Right lobe of liver (tissue), 4 donors: ENCODE measurements around the gene NCKAP5L.

ENCODE experiments used
- POLR2A ChIP-seq: fragments of 450-650 bp; IDR thresholded peaks from one replicate; pipeline ENCODE4 v1.6.1; 2017; ENCODE audit warnings: antibody characterized with exemption, mild to moderate bottlenecking
- TF ChIP-seq, protein P1 (sequence below), 4 donors: fragments of 200-600 bp in 3 of 4; fragments of 450-650 bp in 1 of 4; IDR thresholded peaks; one replicate each; pipeline versions ENCODE4 v1.5.1 to v1.8.0; 2016 to 2022; ENCODE audit warnings: antibody characterized with exemption in 4 of 4, mild to moderate bottlenecking in 2 of 4
- donor health status: DM: no; HTN: no; CAD: no.
- donor health status: DM: no; HTN: no; CAD: no.
- donor health status: DM: no; HTN: yes; CAD: no.

DNA sequence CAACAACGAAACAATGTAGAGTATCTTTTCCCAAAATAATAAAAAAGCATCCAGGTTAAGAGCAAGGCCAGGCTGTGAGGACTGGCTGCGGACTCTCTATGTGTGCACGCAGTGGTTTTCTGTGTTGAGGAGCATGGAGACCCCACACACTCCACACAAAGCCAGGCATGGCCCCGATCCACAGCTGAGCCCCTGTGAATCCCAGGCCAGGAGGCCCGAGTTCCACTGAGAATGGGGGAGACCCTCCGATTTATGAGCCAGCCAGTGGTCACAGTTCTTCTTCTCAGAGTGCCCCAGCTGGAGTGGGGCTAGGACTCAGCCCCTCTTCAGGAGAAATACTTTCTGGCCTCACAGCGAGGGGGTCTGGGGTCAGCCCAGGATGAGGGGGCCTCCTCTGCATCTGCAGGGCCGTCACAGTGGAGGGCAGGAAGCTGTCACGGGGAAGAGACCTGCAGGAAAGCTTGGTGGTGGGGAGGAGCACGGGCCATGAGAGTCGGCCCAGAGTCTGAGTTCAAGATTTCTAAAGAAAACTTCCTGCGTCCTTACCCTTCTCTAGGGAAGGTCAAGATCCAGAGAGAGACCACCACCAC is 20.1 kb downstream of the NCKAP5L start:
- TF ChIP-seq, protein P1, sequence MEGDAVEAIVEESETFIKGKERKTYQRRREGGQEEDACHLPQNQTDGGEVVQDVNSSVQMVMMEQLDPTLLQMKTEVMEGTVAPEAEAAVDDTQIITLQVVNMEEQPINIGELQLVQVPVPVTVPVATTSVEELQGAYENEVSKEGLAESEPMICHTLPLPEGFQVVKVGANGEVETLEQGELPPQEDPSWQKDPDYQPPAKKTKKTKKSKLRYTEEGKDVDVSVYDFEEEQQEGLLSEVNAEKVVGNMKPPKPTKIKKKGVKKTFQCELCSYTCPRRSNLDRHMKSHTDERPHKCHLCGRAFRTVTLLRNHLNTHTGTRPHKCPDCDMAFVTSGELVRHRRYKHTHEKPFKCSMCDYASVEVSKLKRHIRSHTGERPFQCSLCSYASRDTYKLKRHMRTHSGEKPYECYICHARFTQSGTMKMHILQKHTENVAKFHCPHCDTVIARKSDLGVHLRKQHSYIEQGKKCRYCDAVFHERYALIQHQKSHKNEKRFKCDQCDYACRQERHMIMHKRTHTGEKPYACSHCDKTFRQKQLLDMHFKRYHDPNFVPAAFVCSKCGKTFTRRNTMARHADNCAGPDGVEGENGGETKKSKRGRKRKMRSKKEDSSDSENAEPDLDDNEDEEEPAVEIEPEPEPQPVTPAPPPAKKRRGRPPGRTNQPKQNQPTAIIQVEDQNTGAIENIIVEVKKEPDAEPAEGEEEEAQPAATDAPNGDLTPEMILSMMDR (IDR thresholded peaks at IDR 0.05) = no peak
- TF ChIP-seq POLR2A = no peak
